Measurements from ENCODE around the gene TTC24. TPM values are rescaled to one million over a fixed set of nuclear protein-coding genes. Genes with fewer than 3 reads are reported as not detected.

The TTC24 gene
- polyA plus RNA-seq, 1 donor, result 1.6 TPM

Other genes with a start within 250 kb of the TTC24 start
- 326 TPM for gene CCT3, start 241.4 kb upstream of the TTC24 start, polyA plus RNA-seq (ENCODE audit: insufficient read length)
- 1.2 TPM for gene TSACC, start 241.2 kb upstream of the TTC24 start, polyA plus RNA-seq (ENCODE audit: insufficient read length)
- 16.0 TPM for gene RHBG, start 210.5 kb upstream of the TTC24 start, polyA plus RNA-seq (ENCODE audit: insufficient read length)
- gene MEF2D, start 78.9 kb upstream of the TTC24 start, polyA plus RNA-seq (ENCODE audit: insufficient read length), result 22.5 TPM
- gene IQGAP3, start 7.2 kb upstream of the TTC24 start, polyA plus RNA-seq (ENCODE audit: insufficient read length), result 22.8 TPM
- gene NAXE, start 12.1 kb downstream of the TTC24 start, polyA plus RNA-seq (ENCODE audit: insufficient read length), result 62.1 TPM
- 36.9 TPM for gene GPATCH4, start 21.8 kb downstream of the TTC24 start, polyA plus RNA-seq (ENCODE audit: insufficient read length)
- gene HAPLN2, start 39.7 kb downstream of the TTC24 start, polyA plus RNA-seq (ENCODE audit: insufficient read length), result 0.63 TPM
- gene BCAN, start 62.4 kb downstream of the TTC24 start, polyA plus RNA-seq (ENCODE audit: insufficient read length), result 0.08 TPM
- 146 TPM for gene NES, start 97.7 kb downstream of the TTC24 start, polyA plus RNA-seq (ENCODE audit: insufficient read length)
- gene CRABP2, start 125.9 kb downstream of the TTC24 start, polyA plus RNA-seq (ENCODE audit: insufficient read length), result 85.6 TPM
- 48.4 TPM for gene METTL25B, start 148.7 kb downstream of the TTC24 start, polyA plus RNA-seq (ENCODE audit: insufficient read length)
- 48.5 TPM for gene ISG20L2, start 149.0 kb downstream of the TTC24 start, polyA plus RNA-seq (ENCODE audit: insufficient read length)
- gene MRPL24, start 161.4 kb downstream of the TTC24 start, polyA plus RNA-seq (ENCODE audit: insufficient read length), result 62.5 TPM
- gene HDGF, start 172.0 kb downstream of the TTC24 start, polyA plus RNA-seq (ENCODE audit: insufficient read length), result 248 TPM
- gene PRCC, start 187.8 kb downstream of the TTC24 start, polyA plus RNA-seq (ENCODE audit: insufficient read length), result 116 TPM
- gene SH2D2A, start 237.1 kb downstream of the TTC24 start, polyA plus RNA-seq (ENCODE audit: insufficient read length), result 0.52 TPM

All from left kidney (tissue), 1 donor.